ENCODE measurements around the gene THOP1.

GRCh38 chr19:2761309-2761677, 24.0 kb upstream of the THOP1 start:
- TF ChIP-seq CTCF (conservative IDR thresholded peaks at IDR 0.05; ENCODE audit: low read depth, low read length) (no peak), EZH2 (IDR thresholded peaks at IDR 0.05; ENCODE audit: low read length, unreplicated experiment) (no peak), EZH2phosphoT487 (IDR thresholded peaks at IDR 0.05; ENCODE audit: borderline replicate concordance, low read length) (no peak)
